Motor neuron (in vitro differentiated cells): ENCODE measurements around the gene KPNB1. TPM values are rescaled to one million over a fixed set of nuclear protein-coding genes. Genes with fewer than 3 reads are reported as not detected.

ENCODE experiments used
- ATAC-seq, 8 experiments: fragments of 200-7000 bp; cut with Tn5 transposase; replicated peaks in 6 of 8; 2 replicates each; pipeline ENCODE4 v1.8.0; 2021; ENCODE audit warnings: mild to moderate bottlenecking in 8 of 8, moderate library complexity in 8 of 8
- H3K27ac ChIP-seq, 2 donors: fragments of 250-450 bp; sonication (Bioruptor Pico); 2 replicates each; pipeline ENCODE4 v1.9.0; 2021; ENCODE audit warnings: antibody characterized with exemption in 2 of 2, mild to moderate bottlenecking in 2 of 2, moderate library complexity in 1 of 2
- H3K4me1 ChIP-seq, 2 donors: fragments of 250-450 bp; sonication (Bioruptor Pico); replicated peaks in 1 of 2; 2 replicates each; pipeline ENCODE4 v1.6.1; 2021; ENCODE audit warnings: antibody characterized with exemption in 2 of 2, mild to moderate bottlenecking in 2 of 2, moderate library complexity in 1 of 2
- H3K4me3 ChIP-seq, 5 donors: fragments of 250-450 bp; sonication (Bioruptor Pico); 2 replicates each; pipeline ENCODE4 v1.9.0; 2021; ENCODE audit warnings: antibody characterized with exemption in 5 of 5, mild to moderate bottlenecking in 5 of 5, moderate library complexity in 4 of 5
- WGBS, 10 experiments: fragments of 450-650 bp; shearing (Covaris generic); methylation state at CpG; one replicate each; pipeline ENCODE4 v1.0.0; 2022; 5-methylcytosine and 5-hydroxymethylcytosine counted together
- in situ Hi-C, 9 experiments: fragments of 400-800 bp; cut with MboI; loops; one replicate each; pipeline ENCODE4 v1.15.0; 2021; ENCODE audit warnings: low sequenced_read_pairs in 9 of 9, low pct_unique_long_range_greater_than_20kb in 2 of 9; ENCODE audit not compliant: unreplicated experiment in 9 of 9
- total RNA-seq, 8 experiments: library from RNA; unstranded; fragments of 300-600 nt; gene quantifications; 2 replicates each; pipeline versions ENCODE4 v1.2.3 to v1.2.4, GENCODE V29; 2022

Gene KPNB1
- total RNA-seq, 8 experiments from 2014 or later = 90.3 to 268 (median 127) TPM

DNA sequence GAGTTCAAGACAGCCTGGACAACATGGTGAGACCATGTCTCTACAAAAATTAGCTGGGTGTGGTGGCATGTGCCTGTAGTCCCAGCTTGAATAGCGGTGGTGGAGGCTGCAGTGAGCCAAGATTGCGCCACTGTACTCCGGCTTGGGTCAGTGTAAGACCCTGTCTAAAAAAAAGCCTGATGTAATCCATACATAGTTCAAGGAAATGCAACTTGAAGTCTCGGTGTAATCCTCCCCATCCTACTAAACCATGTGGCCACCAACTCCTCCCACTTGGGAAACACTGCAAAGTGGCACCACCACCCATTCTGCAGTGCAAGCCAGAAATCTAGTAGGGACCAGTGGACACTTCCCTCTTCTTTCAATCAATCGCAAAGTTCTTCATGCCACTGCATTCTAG lies 5.4 kb upstream of the KPNB1 start:
- Histone ChIP-seq H3K4me3 (no peak overlapping the region), H3K27ac (no peak overlapping the region), H3K4me1 (peaks cover 3 to 4% of the 10 kb centered on the region in 2 donors)
- WGBS, 10 experiments = 40 to 100% (median 66%) methylated on average over 1 to 3 of the region's 5 CpGs; no CpG with 5 or more reads in 2 of the 10 experiments
- in situ Hi-C loops = no loop called here
- ATAC-seq = no peak

DNA sequence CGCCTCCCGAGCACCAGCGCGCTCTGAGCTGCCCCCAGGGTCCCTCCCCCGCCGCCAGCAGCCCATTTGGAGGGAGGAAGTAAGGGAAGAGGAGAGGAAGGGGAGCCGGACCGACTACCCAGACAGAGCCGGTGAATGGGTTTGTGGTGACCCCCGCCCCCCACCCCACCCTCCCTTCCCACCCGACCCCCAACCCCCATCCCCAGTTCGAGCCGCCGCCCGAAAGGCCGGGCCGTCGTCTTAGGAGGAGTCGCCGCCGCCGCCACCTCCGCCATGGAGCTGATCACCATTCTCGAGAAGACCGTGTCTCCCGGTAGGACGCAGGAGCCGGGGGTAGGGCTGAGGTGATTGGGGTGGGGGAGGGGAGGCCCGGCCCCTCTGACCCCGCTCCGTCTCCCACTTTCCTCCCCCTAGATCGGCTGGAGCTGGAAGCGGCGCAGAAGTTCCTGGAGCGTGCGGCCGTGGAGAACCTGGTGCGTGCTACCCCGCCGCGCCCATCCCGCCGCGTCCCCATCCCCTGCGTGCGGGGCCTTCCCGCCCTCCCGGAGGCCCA lies 329 bp downstream of the KPNB1 start:
- in situ Hi-C loops = no loop called here
- H3K4me1 ChIP-seq = peaks cover 8 to 10% of the 10 kb centered on the region in 2 donors
- whole genome bisulfite sequencing, 10 experiments = 0% methylated on average over 1 to 13 of the region's 48 CpGs; no CpG with 5 or more reads in 8 of the 10 experiments
- H3K27ac ChIP-seq = peak overlapping the region; percentile 81 to 96
- peak overlapping the region; percentile 82 to 95 (median 90) for H3K4me3 ChIP-seq
- peak in 3 of 8 experiments; percentile 4 for ATAC-seq

DNA sequence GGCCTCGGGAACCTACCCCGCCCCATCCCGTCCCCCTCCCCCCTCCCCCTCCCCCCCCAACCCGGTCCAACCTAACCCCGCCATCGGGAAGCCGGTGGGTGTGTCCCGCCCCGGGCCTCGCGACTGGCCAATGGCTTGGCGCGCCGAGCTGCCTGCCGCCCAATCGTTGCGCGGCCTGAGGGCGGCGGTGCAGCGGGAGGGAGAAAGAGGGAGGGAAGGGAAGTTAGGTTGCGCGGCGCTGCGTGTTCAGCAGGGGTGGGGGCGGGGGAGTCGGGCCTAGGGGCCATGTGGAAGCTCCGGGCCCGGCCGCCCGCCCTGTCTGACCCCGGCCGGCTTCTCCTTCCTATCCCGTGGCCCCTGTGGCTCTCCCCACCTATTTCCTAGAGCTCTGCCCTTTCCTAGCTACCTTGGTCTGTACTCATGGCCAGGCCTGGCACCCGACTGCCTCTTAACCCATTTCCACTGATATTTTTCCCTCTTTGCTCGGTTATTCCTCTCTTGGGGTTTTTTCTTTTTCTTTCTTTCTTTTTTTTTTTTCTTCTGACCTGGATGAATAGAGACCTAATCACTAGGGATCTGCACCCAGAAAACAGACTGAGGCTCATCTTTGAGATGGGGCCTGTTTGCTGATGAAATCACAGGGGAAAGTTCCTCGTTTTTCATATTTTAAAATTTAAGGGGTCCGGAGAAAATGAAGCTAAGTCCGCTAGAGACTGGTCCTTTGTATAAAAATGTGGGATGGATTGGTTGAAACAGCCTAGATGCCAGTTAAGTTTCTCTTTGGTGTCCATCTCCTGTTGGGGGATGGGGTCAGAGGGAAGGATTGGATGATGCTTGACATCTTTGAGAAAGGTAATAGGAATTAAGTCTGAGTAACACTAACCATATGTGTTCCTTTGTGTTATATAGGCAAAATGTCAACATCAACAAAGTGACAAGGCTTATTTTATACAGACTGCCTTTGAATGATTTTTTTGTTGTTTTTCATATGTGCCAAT lies 1.1 kb downstream of the KPNB1 start:
- peak overlapping the region; percentile 85 to 96 for H3K27ac ChIP-seq
- peak overlapping the region; percentile 82 to 95 (median 90) for H3K4me3 ChIP-seq
- WGBS, 10 experiments = 0% methylated on average over 2 to 9 of the region's 39 CpGs
- in situ Hi-C loops = no loop called here
- peak; percentile 24 to 64 (median 58) for ATAC-seq
- H3K4me1 ChIP-seq = peaks cover 8 to 10% of the 10 kb centered on the region in 2 donors

DNA sequence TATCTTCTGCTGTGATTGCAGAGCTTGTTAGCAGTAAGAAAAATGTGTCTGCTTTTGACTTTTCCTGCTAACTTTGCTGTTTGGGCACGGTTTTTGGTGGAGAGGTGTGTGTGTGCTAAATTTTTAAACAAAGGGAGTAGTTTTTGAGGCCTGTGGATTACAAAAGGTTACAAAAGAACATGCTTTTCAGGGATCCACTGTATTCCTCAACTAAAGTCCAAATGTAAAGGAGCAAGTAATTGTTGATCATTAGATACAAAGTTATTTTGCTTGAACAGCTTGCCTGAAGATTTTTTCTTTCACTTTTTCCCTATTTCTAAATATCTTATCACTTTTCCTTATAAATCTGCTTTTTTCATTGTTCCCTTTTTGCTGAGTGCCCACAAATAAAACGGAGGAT lies 2.0 kb downstream of the KPNB1 start:
- ATAC-seq = no peak
- WGBS, 10 experiments = 33 to 92% (median 70%) methylated on average over 1 to 2 of the region's 2 CpGs; no CpG with 5 or more reads in 2 of the 10 experiments
- peak overlapping the region in 1 of 5 donors; percentile 85 for H3K4me3 ChIP-seq
- H3K4me1 ChIP-seq = peaks cover 8 to 10% of the 10 kb centered on the region in 2 donors
- in situ Hi-C loops = no loop called here
- H3K27ac ChIP-seq = no peak overlapping the region

DNA sequence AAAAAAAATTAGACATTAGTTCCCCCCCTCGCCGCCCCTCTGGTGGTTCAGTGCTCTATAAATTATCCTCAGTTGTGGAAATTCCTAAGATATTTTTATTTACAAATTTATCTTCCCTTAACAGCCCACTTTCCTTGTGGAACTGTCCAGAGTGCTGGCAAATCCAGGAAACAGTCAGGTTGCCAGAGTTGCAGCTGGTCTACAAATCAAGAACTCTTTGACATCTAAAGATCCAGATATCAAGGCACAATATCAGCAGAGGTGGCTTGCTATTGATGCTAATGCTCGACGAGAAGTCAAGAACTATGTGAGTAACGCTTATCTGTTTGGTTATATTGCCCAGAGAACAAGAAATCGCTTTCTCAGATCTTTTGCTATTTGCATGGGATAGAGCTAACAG lies 2.9 kb downstream of the KPNB1 start:
- Histone ChIP-seq H3K4me1 (peaks cover 8 to 10% of the 10 kb centered on the region in 2 donors), H3K27ac (no peak overlapping the region), H3K4me3 (no peak overlapping the region)
- WGBS, 10 experiments = 84 to 100% (median 95%) methylated on average over 1 to 6 of the region's 6 CpGs
- no peak for ATAC-seq
- in situ Hi-C loops = no loop called here

DNA sequence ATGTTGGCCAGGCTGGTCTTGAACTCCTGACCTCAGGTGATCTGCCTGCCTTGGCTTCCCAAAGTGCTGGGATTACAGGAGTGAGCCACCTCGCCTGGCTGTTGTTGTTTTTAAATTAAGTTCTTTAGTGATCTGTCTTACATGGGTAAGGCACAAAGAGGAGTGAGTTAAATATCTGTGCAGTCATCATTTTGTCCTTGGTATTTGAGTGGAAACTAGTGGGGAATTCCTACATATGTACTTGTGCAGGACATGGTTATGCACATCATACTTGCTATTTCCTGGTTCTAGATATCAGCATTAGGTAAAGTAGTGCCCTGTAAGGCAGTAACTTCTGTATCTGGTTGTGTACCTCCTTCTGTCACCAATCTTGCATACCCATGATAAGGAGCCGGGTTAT lies 3.7 kb downstream of the KPNB1 start:
- no peak overlapping the region for H3K4me3 ChIP-seq
- H3K4me1 ChIP-seq = peaks cover 8 to 10% of the 10 kb centered on the region in 2 donors
- no peak overlapping the region for H3K27ac ChIP-seq
- 25 to 100% (median 83%) methylated on average over 1 to 2 of the region's 2 CpGs; no CpG with 5 or more reads in 1 of the 10 experiments for WGBS, 10 experiments
- in situ Hi-C loops = no loop called here
- ATAC-seq = no peak

DNA sequence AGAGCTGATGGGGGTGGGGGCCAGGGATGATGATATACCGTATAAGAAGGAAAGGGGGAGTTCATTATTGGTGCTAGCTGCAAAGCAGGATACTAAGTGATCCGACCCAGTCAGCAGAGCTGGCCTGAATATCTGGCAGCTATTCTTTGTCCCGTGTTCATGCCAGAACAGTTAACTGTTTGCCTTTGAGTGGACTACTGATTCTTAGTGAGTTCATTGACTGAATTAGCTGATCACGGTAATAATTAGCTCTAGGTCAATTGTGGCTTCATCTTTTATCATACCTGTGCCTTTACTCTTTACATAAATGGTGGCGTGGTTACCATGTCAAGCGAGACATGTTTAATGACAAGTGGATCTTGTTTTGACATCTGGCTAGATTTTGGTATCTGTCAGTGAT lies 5.3 kb downstream of the KPNB1 start:
- Histone ChIP-seq H3K27ac (no peak overlapping the region), H3K4me3 (no peak overlapping the region), H3K4me1 (peaks cover 5 to 7% of the 10 kb centered on the region in 2 donors)
- in situ Hi-C loops = no loop called here
- ATAC-seq = no peak
- 20 to 94% (median 82%) methylated on average over 1 to 6 of the region's 6 CpGs for WGBS, 10 experiments

DNA sequence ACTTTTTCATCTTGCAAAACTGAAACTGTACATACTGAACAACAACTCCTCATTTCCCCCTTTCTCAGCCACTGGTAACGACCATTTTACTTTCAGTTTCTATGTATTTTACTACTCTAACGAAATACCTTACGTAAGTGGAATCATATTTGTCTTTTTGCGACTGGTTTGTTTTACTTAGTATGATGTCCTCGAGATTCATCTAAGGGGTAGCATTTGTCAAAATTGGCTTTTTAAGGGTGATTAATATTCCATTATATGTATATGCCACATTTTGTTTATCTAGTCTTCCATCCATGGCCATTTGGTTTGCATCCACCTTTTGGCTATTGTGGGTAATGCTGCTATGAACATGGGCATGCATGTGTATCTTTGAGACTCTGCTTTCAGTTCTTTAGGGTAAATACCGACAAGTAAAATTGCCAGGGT lies 10.4 kb downstream of the KPNB1 start:
- Histone ChIP-seq H3K4me3 (no peak overlapping the region), H3K4me1 (peaks cover 1 to 3% of the 10 kb centered on the region in 2 donors), H3K27ac (no peak overlapping the region)
- ATAC-seq = no peak
- 71 to 100% (median 99%) methylated on average over 1 to 6 of the region's 6 CpGs for WGBS, 10 experiments
- in situ Hi-C loops = no loop called here

DNA sequence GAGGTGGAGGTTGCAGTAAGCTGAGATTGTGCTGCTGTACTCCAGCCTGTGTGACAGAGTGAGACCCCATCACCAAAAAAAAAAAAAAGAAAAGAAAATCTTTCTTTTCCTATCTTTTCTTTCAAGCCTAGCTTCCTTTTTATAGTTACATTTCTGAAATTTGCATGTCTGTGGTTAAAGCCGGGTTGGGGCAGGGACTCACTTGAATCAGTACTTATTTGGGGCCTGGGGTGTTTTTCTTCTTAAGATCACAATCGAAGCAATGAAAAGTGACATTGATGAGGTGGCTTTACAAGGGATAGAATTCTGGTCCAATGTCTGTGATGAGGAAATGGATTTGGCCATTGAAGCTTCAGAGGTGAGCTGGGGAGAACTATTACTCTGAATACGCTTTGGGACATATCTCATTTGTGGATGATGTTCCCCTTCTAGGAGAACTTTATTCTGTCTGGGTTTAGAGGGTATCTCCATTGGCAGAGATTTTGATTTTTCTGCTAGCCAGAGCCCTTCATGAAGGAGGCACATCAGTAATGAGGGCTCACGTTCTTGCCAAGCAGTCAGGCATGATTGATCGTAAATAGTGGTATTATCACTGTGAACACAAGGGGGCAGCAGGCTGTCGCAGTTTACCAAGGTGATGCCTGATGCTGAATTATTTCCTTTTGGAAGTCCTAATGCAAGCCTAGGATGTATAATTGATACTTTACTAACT lies 14.3 kb downstream of the KPNB1 start:
- WGBS, 10 experiments = 0 to 79% (median 44%) methylated on average over 1 to 4 of the region's 6 CpGs
- in situ Hi-C loops = no loop called here
- ATAC-seq = peak; percentile 65 to 84 (median 77)
- peaks cover 2 to 8% of the 10 kb centered on the region in 2 donors for H3K4me1 ChIP-seq
- H3K4me3 ChIP-seq = no peak overlapping the region
- no peak overlapping the region for H3K27ac ChIP-seq

DNA sequence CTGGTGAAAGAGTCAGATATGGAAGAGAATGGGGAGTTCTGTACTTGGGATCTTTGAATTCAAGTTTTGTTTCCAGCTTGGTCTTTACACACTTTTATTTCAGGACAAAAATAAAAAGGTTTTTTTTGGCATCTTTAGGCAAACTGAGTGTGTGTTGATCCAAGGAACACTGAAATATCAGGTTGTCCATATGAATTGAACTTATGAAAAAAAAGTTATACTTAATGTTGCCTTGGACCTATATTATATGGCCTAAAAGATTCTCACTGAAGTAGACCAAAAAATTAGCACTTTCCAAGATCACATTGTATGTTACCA lies 14.9 kb downstream of the KPNB1 start:
- no peak overlapping the region for H3K4me3 ChIP-seq
- H3K4me1 ChIP-seq = peaks cover 2 to 8% of the 10 kb centered on the region in 2 donors
- H3K27ac ChIP-seq = no peak overlapping the region
- in situ Hi-C loops = no loop called here
- ATAC-seq = no peak

DNA sequence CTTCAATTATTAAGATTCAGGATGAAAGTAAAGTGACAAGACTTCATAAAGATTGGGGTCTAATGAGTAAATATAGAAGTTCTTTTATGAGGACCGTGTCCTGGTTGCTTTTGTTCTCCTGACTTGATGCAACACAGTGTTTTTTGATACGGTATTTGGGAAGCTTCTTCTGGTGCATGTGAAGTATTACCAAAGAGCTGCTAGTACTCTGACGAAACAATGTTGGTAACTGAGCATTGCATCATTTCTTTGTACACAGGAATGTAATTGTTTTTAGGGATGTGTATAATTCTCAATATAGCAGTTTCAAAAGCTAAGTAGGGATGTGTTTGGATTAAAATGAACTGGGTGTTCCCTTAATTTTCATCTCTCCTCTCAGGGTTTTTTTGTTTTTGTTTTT lies 15.9 kb downstream of the KPNB1 start:
- WGBS, 10 experiments = 10 to 86% (median 78%) methylated on average over 1 to 3 of the region's 3 CpGs
- ATAC-seq = peak in 1 of 8 experiments; percentile 42
- Histone ChIP-seq H3K4me3 (no peak overlapping the region), H3K4me1 (peaks cover 2 to 8% of the 10 kb centered on the region in 2 donors), H3K27ac (no peak overlapping the region)
- in situ Hi-C loops = no loop called here

DNA sequence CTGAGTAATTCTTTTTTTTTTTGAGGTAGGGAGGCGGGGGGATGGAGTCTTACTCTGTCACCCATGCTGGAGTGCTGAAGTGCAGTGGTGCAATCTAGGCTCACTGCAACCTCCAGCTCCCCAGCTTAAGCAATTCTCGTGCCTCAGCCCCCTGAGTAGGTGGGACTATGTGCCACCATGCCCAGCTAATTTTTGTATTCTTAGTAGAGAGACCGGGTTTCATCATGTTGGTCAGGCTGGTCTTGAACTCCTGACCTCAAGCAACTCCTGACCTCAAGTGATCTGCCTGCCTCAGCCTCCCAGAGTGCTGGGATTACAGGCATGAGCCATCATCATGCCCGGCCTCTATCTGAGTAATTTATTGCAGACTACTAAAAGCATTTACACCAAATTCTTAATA lies 19.4 kb downstream of the KPNB1 start:
- in situ Hi-C loops = no loop called here
- H3K4me3 ChIP-seq = no peak overlapping the region
- H3K27ac ChIP-seq = no peak overlapping the region
- no peak for ATAC-seq
- 50 to 100% (median 89%) methylated on average over 1 to 4 of the region's 4 CpGs for WGBS, 10 experiments
- peaks cover 2 to 8% of the 10 kb centered on the region in 2 donors for H3K4me1 ChIP-seq

DNA sequence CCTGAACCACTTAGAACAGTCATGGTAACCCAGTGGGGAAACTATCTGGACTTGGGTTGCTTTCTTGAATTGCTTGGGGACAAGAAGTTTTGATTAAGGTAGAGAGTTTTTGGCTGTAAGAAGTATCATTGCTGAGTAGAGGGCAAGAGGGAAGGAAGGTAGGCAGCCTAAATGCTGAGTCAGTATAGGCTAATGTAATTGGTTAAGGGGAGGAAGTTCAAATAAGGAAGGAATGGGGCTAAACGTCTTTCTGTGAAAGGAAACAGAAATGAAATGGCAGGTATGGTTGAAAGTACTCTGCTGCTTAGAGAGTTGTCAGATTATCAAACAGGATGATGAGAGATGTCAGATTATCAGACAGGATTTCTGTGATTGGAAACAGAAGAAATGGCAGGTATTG lies 20.3 kb downstream of the KPNB1 start:
- ATAC-seq = no peak
- in situ Hi-C loops = no loop called here

More for the DNA sequence above, 20.3 kb downstream of the KPNB1 start:
- no peak overlapping the region for H3K27ac ChIP-seq
- 0 to 82% (median 42%) methylated on average over 1 of the region's 1 CpG; no CpG with 5 or more reads in 2 of the 10 experiments for WGBS, 10 experiments
- peaks cover under 1 to 6% of the 10 kb centered on the region in 2 donors for H3K4me1 ChIP-seq
- no peak overlapping the region for H3K4me3 ChIP-seq
